ENCODE measurements around the gene SLC15A1. TPM values are rescaled to one million over a fixed set of nuclear protein-coding genes. Genes with fewer than 3 reads are reported as not detected.
A peak's percentile ranks its signal among the peaks of the same experiment; 100 is the strongest.

The SLC15A1 gene
- total and polyA plus RNA-seq, 12 donors, result 0.01 TPM; not detected in 11

DNA sequence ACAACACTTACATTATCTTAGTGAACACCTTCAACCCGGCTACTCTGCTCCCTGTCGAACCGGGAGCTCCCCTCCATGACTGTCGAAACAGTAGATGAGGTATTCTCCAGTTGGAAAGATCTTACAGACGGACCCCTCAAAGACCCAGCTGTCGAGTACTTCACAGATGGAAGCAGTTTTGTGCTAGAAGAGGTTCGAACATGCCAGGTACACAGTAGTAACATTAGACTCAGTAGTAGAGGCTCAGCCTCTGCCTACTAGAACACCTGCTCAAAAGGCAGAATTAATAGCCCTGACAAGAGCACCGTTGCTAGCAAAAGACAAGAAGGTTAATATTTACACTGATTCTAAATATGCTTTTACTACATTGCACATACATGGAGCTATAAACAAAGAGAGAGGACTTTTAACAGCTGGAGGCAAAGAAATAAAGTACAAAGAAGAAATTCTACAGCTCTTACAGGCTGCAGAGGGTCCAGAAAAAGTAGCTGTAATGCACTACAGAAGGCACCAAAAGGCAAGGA lies 13.6 kb upstream of the SLC15A1 start:
- Histone ChIP-seq H3K9me3 (no peaks in the 10 kb centered on the region), H3K4me1 (no peaks in the 10 kb centered on the region), H3K27ac (no peak overlapping the region), H3K36me3 (no peaks in the 10 kb centered on the region), H3K4me3 (no peak overlapping the region), H3K27me3 (peaks cover 0 to 8% (median 0%) of the 10 kb centered on the region in 7 donors)
- ATAC-seq (no peak), DNase-seq (no peak)
- intact Hi-C loops (cut with DNase I), result no loop called here
- 89 to 90% methylated on average over 8 of the region's 8 CpGs for WGBS, 2 donors
- TF ChIP-seq, protein P1, sequence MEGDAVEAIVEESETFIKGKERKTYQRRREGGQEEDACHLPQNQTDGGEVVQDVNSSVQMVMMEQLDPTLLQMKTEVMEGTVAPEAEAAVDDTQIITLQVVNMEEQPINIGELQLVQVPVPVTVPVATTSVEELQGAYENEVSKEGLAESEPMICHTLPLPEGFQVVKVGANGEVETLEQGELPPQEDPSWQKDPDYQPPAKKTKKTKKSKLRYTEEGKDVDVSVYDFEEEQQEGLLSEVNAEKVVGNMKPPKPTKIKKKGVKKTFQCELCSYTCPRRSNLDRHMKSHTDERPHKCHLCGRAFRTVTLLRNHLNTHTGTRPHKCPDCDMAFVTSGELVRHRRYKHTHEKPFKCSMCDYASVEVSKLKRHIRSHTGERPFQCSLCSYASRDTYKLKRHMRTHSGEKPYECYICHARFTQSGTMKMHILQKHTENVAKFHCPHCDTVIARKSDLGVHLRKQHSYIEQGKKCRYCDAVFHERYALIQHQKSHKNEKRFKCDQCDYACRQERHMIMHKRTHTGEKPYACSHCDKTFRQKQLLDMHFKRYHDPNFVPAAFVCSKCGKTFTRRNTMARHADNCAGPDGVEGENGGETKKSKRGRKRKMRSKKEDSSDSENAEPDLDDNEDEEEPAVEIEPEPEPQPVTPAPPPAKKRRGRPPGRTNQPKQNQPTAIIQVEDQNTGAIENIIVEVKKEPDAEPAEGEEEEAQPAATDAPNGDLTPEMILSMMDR (IDR thresholded peaks at IDR 0.05), result no peak

DNA sequence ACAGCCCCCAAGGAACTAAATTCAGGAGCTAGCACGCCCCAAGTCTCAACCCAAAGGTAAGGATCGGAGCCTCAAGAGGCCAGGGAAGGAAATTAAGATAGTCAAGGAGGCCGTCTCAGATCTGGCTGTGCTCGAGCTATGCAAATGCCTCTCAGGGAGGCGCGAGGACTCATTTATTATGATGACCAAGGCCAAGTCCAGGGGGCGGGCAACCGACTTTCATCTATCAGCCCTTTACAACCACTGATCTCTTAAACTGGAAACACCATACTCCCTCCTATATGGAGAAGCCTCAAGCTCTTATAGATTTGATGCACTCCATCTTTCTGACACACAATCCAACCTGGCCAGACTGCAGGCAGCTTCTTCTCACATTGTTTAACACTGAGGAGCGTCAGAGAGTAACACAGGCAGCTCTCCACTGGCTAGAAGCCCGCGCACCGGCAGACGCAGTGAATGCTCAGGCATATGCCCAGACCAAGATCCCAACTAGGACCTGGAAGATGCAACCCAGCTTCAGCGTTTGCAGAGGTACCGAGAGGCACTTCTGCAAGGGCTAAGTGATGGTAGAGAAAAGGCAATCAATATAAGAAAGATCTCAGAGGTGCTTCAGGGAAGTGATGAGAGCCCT lies 9.6 kb upstream of the SLC15A1 start:
- H3K27me3 ChIP-seq, result peaks cover 0 to 8% (median 0%) of the 10 kb centered on the region in 7 donors
- no peaks in the 10 kb centered on the region for H3K36me3 ChIP-seq
- no peak overlapping the region for H3K27ac ChIP-seq
- no peaks in the 10 kb centered on the region for H3K4me1 ChIP-seq
- DNase-seq (no peak), ATAC-seq (no peak)
- WGBS, 2 donors, result 82 to 88% methylated on average over 15 of the region's 15 CpGs
- H3K4me3 ChIP-seq, result peak overlapping the region in 7 of 10 donors; percentile 10 to 30 (median 24)
- TF ChIP-seq, protein P1 (IDR thresholded peaks at IDR 0.05), result no peak
- H3K9me3 ChIP-seq, result no peaks in the 10 kb centered on the region
- intact Hi-C loops (cut with DNase I), result no loop called here

DNA sequence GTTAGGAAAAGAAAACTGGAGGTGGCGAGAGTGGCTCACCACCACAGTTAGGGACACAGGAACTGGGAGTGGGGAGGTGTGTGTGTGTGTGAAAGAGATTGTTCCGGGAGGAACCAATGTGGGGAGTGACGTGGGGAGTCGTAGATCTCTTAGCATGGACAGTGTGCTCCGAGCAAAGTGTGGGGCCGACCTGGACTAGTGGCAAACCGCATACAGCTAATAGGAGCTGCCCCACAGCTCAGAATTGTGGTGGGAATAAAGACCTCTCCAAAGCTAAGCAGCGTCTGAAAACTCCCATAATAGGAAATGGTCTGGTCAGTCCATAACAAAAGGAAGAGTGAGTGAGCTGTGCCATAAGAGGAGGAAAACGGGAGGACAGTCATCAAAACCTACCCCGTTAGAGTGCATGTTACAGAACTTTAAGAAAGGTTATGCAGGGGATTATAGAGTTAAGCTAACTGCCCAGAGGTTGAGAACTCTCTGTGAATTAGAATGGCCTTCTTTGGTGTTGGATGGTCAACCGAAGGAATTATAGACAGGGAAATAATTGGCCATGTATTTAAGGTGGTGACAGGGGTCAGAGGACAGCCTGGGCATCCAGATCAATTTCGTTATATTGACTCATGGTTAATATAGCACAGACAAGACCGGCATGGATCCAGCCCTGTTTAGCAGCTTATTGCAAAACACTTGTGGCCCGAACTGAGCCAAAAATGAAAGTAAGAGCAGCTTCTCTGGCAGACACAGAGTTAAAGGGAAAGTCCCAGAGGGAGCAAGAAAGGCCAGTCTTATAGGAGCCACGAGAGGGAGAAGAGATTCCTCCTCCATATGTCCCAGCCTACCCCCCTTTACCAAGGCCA lies 8.9 kb upstream of the SLC15A1 start:
- intact Hi-C loops (cut with DNase I), result no loop called here
- WGBS, 2 donors, result 72 to 74% methylated on average over 15 of the region's 15 CpGs
- H3K36me3 ChIP-seq, result no peaks in the 10 kb centered on the region
- DNase-seq (no peak), ATAC-seq (peak in 1 of 8 donors; percentile 27)
- H3K27ac ChIP-seq, result no peak overlapping the region
- H3K27me3 ChIP-seq, result peaks cover 0 to 1% (median under 1%) of the 10 kb centered on the region in 7 donors
- no peaks in the 10 kb centered on the region for H3K9me3 ChIP-seq
- TF ChIP-seq, protein P1 (IDR thresholded peaks at IDR 0.05), result no peak
- H3K4me3 ChIP-seq, result peak overlapping the region in 7 of 10 donors; percentile 10 to 30 (median 24)
- H3K4me1 ChIP-seq, result no peaks in the 10 kb centered on the region

DNA sequence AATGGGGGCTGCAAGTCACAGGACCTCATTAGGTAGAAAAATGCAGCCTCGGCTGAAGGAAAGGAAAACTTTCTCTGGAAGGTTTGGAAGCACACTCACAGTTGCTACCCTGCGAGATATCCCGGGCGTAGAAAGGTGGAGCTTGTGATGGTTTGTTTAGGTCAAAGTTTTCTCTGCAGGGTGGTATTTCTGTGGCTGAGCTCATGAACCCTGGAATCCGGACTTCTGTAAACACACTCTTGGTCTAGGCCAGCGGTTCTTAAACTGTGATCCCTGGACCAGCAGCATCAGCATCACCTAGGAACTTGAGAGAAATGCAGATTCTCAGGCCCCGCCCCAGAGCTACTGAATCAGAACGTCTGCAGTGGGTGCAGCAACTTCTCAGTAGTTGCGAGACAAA lies 3.3 kb upstream of the SLC15A1 start:
- Histone ChIP-seq H3K4me3 (no peak overlapping the region), H3K9me3 (peaks cover 0 to 15% (median 0%) of the 10 kb centered on the region in 11 donors), H3K27me3 (peaks cover 11 to 54% (median 42%) of the 10 kb centered on the region in 7 donors), H3K27ac (no peak overlapping the region), H3K36me3 (no peaks in the 10 kb centered on the region), H3K4me1 (peaks cover 0 to 15% (median 12%) of the 10 kb centered on the region in 9 donors)
- intact Hi-C loops (cut with DNase I), result no loop called here
- TF ChIP-seq, protein P1 (IDR thresholded peaks at IDR 0.05), result no peak
- DNase-seq (no peak), ATAC-seq (no peak)
- WGBS, 2 donors, result 84% methylated on average over 9 of the region's 9 CpGs
